Measurements from ENCODE around the gene CDK19. TPM values are rescaled to one million over a fixed set of nuclear protein-coding genes. Genes with fewer than 3 reads are reported as not detected.

The CDK19 gene
- total RNA-seq, 1 experiment from 2014 or later = 36.8 TPM

- POLR2A ChIA-PET (ENCODE audit: unreplicated experiment) = no interaction called here
- H2AFZ ChIP-seq = no peak overlapping the region
- H3K27me3 ChIP-seq (ENCODE audit: insufficient read depth, low read depth) = no peaks in the 10 kb centered on the region
- intact Hi-C loops (cut with micrococcal nuclease; ENCODE audit: unreplicated experiment) = no loop called here
- BruUV-seq (replicated peaks) = no TSS peak
- no peak overlapping the region for H3K4me2 ChIP-seq
- TF ChIP-seq CTCF (conservative IDR thresholded peaks at IDR 0.05) = no peak
- TF ChIP-seq EZH2 (IDR thresholded peaks at IDR 0.05; ENCODE audit: low read depth) = no peak
- H3K9me3 ChIP-seq (ENCODE audit: insufficient read depth, low read depth) = no peaks in the 10 kb centered on the region
- H4K20me1 ChIP-seq (ENCODE audit: insufficient read depth) = no peaks in the 10 kb centered on the region
- CTCF ChIA-PET = no interaction called here
- no peak overlapping the region for H3K4me3 ChIP-seq
- no peak for DNase-seq
- no peak overlapping the region for H3K27ac ChIP-seq
- no peaks in the 10 kb centered on the region for H3K4me1 ChIP-seq (replicated peaks; ENCODE audit: insufficient read depth)
- no peaks in the 10 kb centered on the region for H3F3A ChIP-seq (ENCODE audit: insufficient read depth, low read depth)
- H3K79me2 ChIP-seq (ENCODE audit: low read depth) = no peaks in the 10 kb centered on the region
- no peaks in the 10 kb centered on the region for H3K9me2 ChIP-seq (ENCODE audit: insufficient read depth)
- no peaks in the 10 kb centered on the region for H3K36me3 ChIP-seq (ENCODE audit: low read depth)
Measured at GRCh38 chr6:110561696-110562095, 253.6 kb downstream of the CDK19 start.

- H3K4me3 ChIP-seq = no peak overlapping the region
- H3K9me3 ChIP-seq (ENCODE audit: insufficient read depth, low read depth) = no peaks in the 10 kb centered on the region
- ChIA-PET POLR2A (ENCODE audit: unreplicated experiment) (no interaction called here), CTCF (no interaction called here)
- H3K79me2 ChIP-seq (ENCODE audit: low read depth) = no peaks in the 10 kb centered on the region
- H4K20me1 ChIP-seq (ENCODE audit: insufficient read depth) = no peaks in the 10 kb centered on the region
- intact Hi-C loops (cut with micrococcal nuclease; ENCODE audit: unreplicated experiment) = no loop called here
- no TSS peak for BruUV-seq (replicated peaks)
- H3K4me1 ChIP-seq (replicated peaks; ENCODE audit: insufficient read depth) = no peaks in the 10 kb centered on the region
- no peak overlapping the region for H2AFZ ChIP-seq
- no peak overlapping the region for H3K4me2 ChIP-seq
- no peak for DNase-seq
- H3K27me3 ChIP-seq (ENCODE audit: insufficient read depth, low read depth) = no peaks in the 10 kb centered on the region
- H3F3A ChIP-seq (ENCODE audit: insufficient read depth, low read depth) = no peaks in the 10 kb centered on the region
- H3K9me2 ChIP-seq (ENCODE audit: insufficient read depth) = no peaks in the 10 kb centered on the region
- TF ChIP-seq EZH2 (IDR thresholded peaks at IDR 0.05; ENCODE audit: low read depth) (no peak), CTCF (conservative IDR thresholded peaks at IDR 0.05) (no peak)
- H3K27ac ChIP-seq = no peak overlapping the region
- H3K36me3 ChIP-seq (ENCODE audit: low read depth) = no peaks in the 10 kb centered on the region
Measured at GRCh38 chr6:110561008-110561396, 254.3 kb downstream of the CDK19 start.

- Histone ChIP-seq H3K4me2 (no peak overlapping the region), H2AFZ (no peak overlapping the region), H4K20me1 (ENCODE audit: insufficient read depth) (no peaks in the 10 kb centered on the region), H3K27me3 (ENCODE audit: insufficient read depth, low read depth) (no peaks in the 10 kb centered on the region), H3K9me3 (ENCODE audit: insufficient read depth, low read depth) (no peaks in the 10 kb centered on the region), H3K9me2 (ENCODE audit: insufficient read depth) (no peaks in the 10 kb centered on the region), H3K4me1 (replicated peaks; ENCODE audit: insufficient read depth) (no peaks in the 10 kb centered on the region), H3K27ac (no peak overlapping the region), H3K36me3 (ENCODE audit: low read depth) (no peaks in the 10 kb centered on the region), H3F3A (ENCODE audit: insufficient read depth, low read depth) (no peaks in the 10 kb centered on the region), H3K4me3 (no peak overlapping the region), H3K79me2 (ENCODE audit: low read depth) (no peaks in the 10 kb centered on the region)
- ChIA-PET CTCF (interaction anchor here (0.5 kb wide), 1 partner anchor 47 kb away, joined by 6 read pairs; no protein-coding TSS in a partner anchor), POLR2A (ENCODE audit: unreplicated experiment) (no interaction called here)
- DNase-seq = no peak
- intact Hi-C loops (cut with micrococcal nuclease; ENCODE audit: unreplicated experiment) = no loop called here
- TF ChIP-seq EZH2 (IDR thresholded peaks at IDR 0.05; ENCODE audit: low read depth) (no peak), CTCF (conservative IDR thresholded peaks at IDR 0.05) (no peak)
- no TSS peak for BruUV-seq (replicated peaks)
Measured at GRCh38 chr6:110560239-110561007, 254.8 kb downstream of the CDK19 start.

Other genes with a start within 250 kb of the CDK19 start
- gene AMD1, start 59.3 kb upstream of the CDK19 start, total RNA-seq (2021) = 40.1 and 46.4 TPM in 2 replicates
- 27.9 and 28.5 TPM in 2 replicates for gene GTF3C6, start 143.2 kb upstream of the CDK19 start, total RNA-seq (2021)
- gene RPF2, start 166.6 kb upstream of the CDK19 start, total RNA-seq (2021) = 24.7 and 25.6 TPM in 2 replicates

Measured in PC-9 (cell line).